OCI-LY7 (cell line): ENCODE data around the gene FKBP1A. TPM values are rescaled to one million over a fixed set of nuclear protein-coding genes. Genes with fewer than 3 reads are reported as not detected.

ENCODE experiments used
- BruUV-seq: library from RNA; stranded (reverse); fragments of 400-500 nt; replicated peaks from 2 replicates; lab custom pipeline; 2021; lab: Mats Ljungman, UMichigan
- CTCF ChIA-PET: fragments of 300-600 bp; sonication (Branson Sonifier 250); formaldehyde crosslinking; loops from one replicate; lab custom pipeline; 2022; ENCODE audit warnings: antibody characterized with exemption; ENCODE audit not compliant: unreplicated experiment; lab: Charles Lee
- POLR2A ChIA-PET: fragments of 300-600 bp; sonication (Branson Sonifier 250); formaldehyde crosslinking; loops from one replicate; lab custom pipeline; 2022; ENCODE audit warnings: antibody characterized with exemption; lab: Charles Lee
- DNase-seq: peaks from one replicate; pipeline ENCODE4 v3.0.0-alpha.2; 2015; ENCODE audit warnings: low spot score
- H2AFZ ChIP-seq: fragments of 200-600 bp; sonication (generic), shearing (Covaris generic); 2 replicates; pipeline ENCODE4 v1.6.1; 2014; ENCODE audit warnings: mild to moderate bottlenecking, antibody characterized with exemption, low read length, moderate library complexity
- H3K27ac ChIP-seq: fragments of 200-600 bp; sonication (generic); 2 replicates; pipeline ENCODE4 v1.5.1; 2014; ENCODE audit warnings: mixed run types, low read depth, mild to moderate bottlenecking, moderate library complexity, low read length, inconsistent platforms; ENCODE audit not compliant: poor library complexity, severe bottlenecking
- H3K36me3 ChIP-seq: fragments of 200-600 bp; sonication (generic); 2 replicates; pipeline ENCODE4 v1.6.1; 2014; ENCODE audit warnings: mild to moderate bottlenecking, antibody characterized with exemption, low read length, moderate library complexity, mixed read lengths; ENCODE audit not compliant: insufficient read depth
- H3K4me1 ChIP-seq: fragments of 200-600 bp; sonication (generic); 2 replicates; pipeline ENCODE4 v1.5.1; 2014; ENCODE audit warnings: mild to moderate bottlenecking, low read length; ENCODE audit not compliant: insufficient read depth, poor library complexity, severe bottlenecking
- H3K4me2 ChIP-seq: fragments of 200-600 bp; sonication (generic); 2 replicates; pipeline ENCODE4 v1.6.1; 2014; ENCODE audit warnings: mild to moderate bottlenecking, low read length
- H3K4me3 ChIP-seq: fragments of 200-600 bp; sonication (generic); 2 replicates; pipeline ENCODE4 v1.5.1; 2014; ENCODE audit warnings: mild to moderate bottlenecking, low read depth, low read length; ENCODE audit not compliant: poor library complexity, severe bottlenecking
- H3K79me2 ChIP-seq: fragments of 200-600 bp; sonication (generic); 2 replicates; pipeline ENCODE4 v1.6.1; 2016; ENCODE audit warnings: low read depth, mild to moderate bottlenecking, low read length, moderate library complexity, mixed read lengths; ENCODE audit not compliant: insufficient read depth
- H3K9me2 ChIP-seq: fragments of 200-600 bp; sonication (generic); 2 replicates; pipeline ENCODE4 v1.6.1; 2016; ENCODE audit warnings: mild to moderate bottlenecking, low read length, mixed read lengths; ENCODE audit not compliant: insufficient read depth
- H3K9me3 ChIP-seq: fragments of 200-600 bp; sonication (generic); 2 replicates; pipeline ENCODE4 v1.6.1; 2014; ENCODE audit warnings: mild to moderate bottlenecking, mixed run types, low read length, mixed read lengths
- H4K20me1 ChIP-seq: fragments of 200-600 bp; sonication (generic); 2 replicates; pipeline ENCODE4 v1.6.1; 2014; ENCODE audit warnings: mild to moderate bottlenecking, antibody characterized with exemption, low read length, moderate library complexity, mixed read lengths; ENCODE audit not compliant: insufficient read depth
- CTCF ChIP-seq: fragments of 200-600 bp; sonication (generic); conservative IDR thresholded peaks from 2 replicates; pipeline ENCODE4 v1.5.1; 2014; ENCODE audit warnings: mild to moderate bottlenecking, antibody characterized with exemption, low read length, moderate library complexity, mixed read lengths
- EZH2phosphoT487 ChIP-seq: fragments of 200-600 bp; sonication (generic); IDR thresholded peaks from 2 replicates; pipeline ENCODE4 v1.6.1; 2018; ENCODE audit warnings: low read depth, borderline replicate concordance, mild to moderate bottlenecking, mixed run types, antibody characterized with exemption, low read length, moderate library complexity, mixed read lengths
- intact Hi-C: fragments of 100-400 bp; cut with micrococcal nuclease; formaldehyde crosslinking; loops from one replicate; pipeline ENCODE4 v1.10.0; 2022; ENCODE audit not compliant: unreplicated experiment
- total RNA-seq, 2 experiments: library from RNA; depleted of rRNA in 1 of 2; stranded (reverse); fragments of >200 nt in 1 of 2; shearing (Covaris generic) in 1 of 2; gene quantifications; 2 replicates each; pipeline ENCODE4 v1.2.3, GENCODE V29; 2014 to 2022

FKBP1A gene
- total RNA-seq, 2 experiments from 2014 or later = 99.0 to 218 TPM

GRCh38 chr20:1388253-1388652, 4.6 kb downstream of the FKBP1A start:
- no peak for TF ChIP-seq CTCF
- TF ChIP-seq EZH2phosphoT487 = no peak
- Histone ChIP-seq H3K4me1 (peaks cover 36% of the 10 kb centered on the region), H3K9me3 (no peaks in the 10 kb centered on the region), H3K4me2 (no peak overlapping the region), H3K79me2 (peaks cover 94% of the 10 kb centered on the region), H2AFZ (no peak overlapping the region), H3K27ac (no peak overlapping the region), H3K36me3 (peaks cover 57% of the 10 kb centered on the region), H3K4me3 (no peak overlapping the region), H4K20me1 (peaks cover 67% of the 10 kb centered on the region), H3K9me2 (no peaks in the 10 kb centered on the region)
- DNase-seq = no peak
- ChIA-PET POLR2A (interaction anchor here (0.6 kb wide), 1 partner anchor 30 kb away, joined by 3 read pairs; no protein-coding TSS in a partner anchor), CTCF (interaction anchor here (1.0 kb wide), 1 partner anchor 38 kb away, joined by 3 read pairs; no protein-coding TSS in a partner anchor)
- BruUV-seq = no TSS peak
- intact Hi-C loops = no loop called here

- H3K4me2 ChIP-seq = no peak overlapping the region
- H3K36me3 ChIP-seq = peaks cover 69% of the 10 kb centered on the region
- no peaks in the 10 kb centered on the region for H3K9me2 ChIP-seq
- peaks cover 99% of the 10 kb centered on the region for H3K79me2 ChIP-seq
- intact Hi-C loops = no loop called here
- H4K20me1 ChIP-seq = peaks cover 75% of the 10 kb centered on the region
- no peak overlapping the region for H3K27ac ChIP-seq
- no TSS peak for BruUV-seq
- no peak for DNase-seq
- ChIA-PET POLR2A (interaction anchor here (0.6 kb wide), 1 partner anchor 18 kb away, joined by 3 read pairs; no protein-coding TSS in a partner anchor), CTCF (no interaction called here)
- peaks cover 35% of the 10 kb centered on the region for H3K4me1 ChIP-seq
- TF ChIP-seq EZH2phosphoT487 (no peak), CTCF (no peak)
- H3K4me3 ChIP-seq = no peak overlapping the region
- no peaks in the 10 kb centered on the region for H3K9me3 ChIP-seq
- H2AFZ ChIP-seq = no peak overlapping the region
Measured at GRCh38 chr20:1386323-1386722, 6.5 kb downstream of the FKBP1A start.

- H3K9me3 ChIP-seq = no peaks in the 10 kb centered on the region
- peaks cover 11% of the 10 kb centered on the region for H3K4me1 ChIP-seq
- TF ChIP-seq EZH2phosphoT487 (no peak), CTCF (no peak)
- H3K9me2 ChIP-seq = no peaks in the 10 kb centered on the region
- H3K79me2 ChIP-seq = peaks cover 100% of the 10 kb centered on the region
- ChIA-PET POLR2A (interaction anchor here (0.6 to 1.0 kb wide), 4 partner anchors 8 to 1449 kb away, joined by 3 to 8 read pairs (median 3); no protein-coding TSS in a partner anchor), CTCF (interaction anchor here (0.5 kb wide), 1 partner anchor 71 kb away, joined by 4 read pairs; no protein-coding TSS in a partner anchor)
- peaks cover 76% of the 10 kb centered on the region for H4K20me1 ChIP-seq
- H3K27ac ChIP-seq = no peak overlapping the region
- no peak overlapping the region for H2AFZ ChIP-seq
- H3K4me3 ChIP-seq = no peak overlapping the region
- H3K36me3 ChIP-seq = peaks cover 54% of the 10 kb centered on the region
- no peak for DNase-seq
- no peak overlapping the region for H3K4me2 ChIP-seq
- intact Hi-C loops = no loop called here
- BruUV-seq = no TSS peak
Measured at GRCh38 chr20:1383623-1384404, 9.0 kb downstream of the FKBP1A start.
